ENCODE measurements around the gene CARD19.
A peak's percentile ranks its signal among the peaks of the same experiment; 100 is the strongest.
"Not testable (repeated sequence)": the region's sequence is repeated elsewhere in the genome, so short reads cannot be mapped to it uniquely, and the experiment has no call there.

CARD19 gene

GRCh38 chr9:93139365-93140182, 43.6 kb downstream of the CARD19 start:
- DNase-seq (ENCODE audit: low spot score): peak; percentile 44
- H3K27ac ChIP-seq: peak overlapping the region; percentile 85
- ChIA-PET CTCF (interaction anchor here (1.4 to 3.2 kb wide), 2 partner anchors 30 to 136 kb away, joined by 4 to 21 read pairs; no protein-coding TSS in a partner anchor), POLR2A (ENCODE audit: low non-redundant PET) (interaction anchor here (0.9 kb wide), 1 partner anchor 48 kb away, joined by 3 read pairs; no protein-coding TSS in a partner anchor)
- TF ChIP-seq, protein P1, sequence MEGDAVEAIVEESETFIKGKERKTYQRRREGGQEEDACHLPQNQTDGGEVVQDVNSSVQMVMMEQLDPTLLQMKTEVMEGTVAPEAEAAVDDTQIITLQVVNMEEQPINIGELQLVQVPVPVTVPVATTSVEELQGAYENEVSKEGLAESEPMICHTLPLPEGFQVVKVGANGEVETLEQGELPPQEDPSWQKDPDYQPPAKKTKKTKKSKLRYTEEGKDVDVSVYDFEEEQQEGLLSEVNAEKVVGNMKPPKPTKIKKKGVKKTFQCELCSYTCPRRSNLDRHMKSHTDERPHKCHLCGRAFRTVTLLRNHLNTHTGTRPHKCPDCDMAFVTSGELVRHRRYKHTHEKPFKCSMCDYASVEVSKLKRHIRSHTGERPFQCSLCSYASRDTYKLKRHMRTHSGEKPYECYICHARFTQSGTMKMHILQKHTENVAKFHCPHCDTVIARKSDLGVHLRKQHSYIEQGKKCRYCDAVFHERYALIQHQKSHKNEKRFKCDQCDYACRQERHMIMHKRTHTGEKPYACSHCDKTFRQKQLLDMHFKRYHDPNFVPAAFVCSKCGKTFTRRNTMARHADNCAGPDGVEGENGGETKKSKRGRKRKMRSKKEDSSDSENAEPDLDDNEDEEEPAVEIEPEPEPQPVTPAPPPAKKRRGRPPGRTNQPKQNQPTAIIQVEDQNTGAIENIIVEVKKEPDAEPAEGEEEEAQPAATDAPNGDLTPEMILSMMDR (conservative IDR thresholded peaks at IDR 0.05; ENCODE audit: low read depth): no peak

DNA sequence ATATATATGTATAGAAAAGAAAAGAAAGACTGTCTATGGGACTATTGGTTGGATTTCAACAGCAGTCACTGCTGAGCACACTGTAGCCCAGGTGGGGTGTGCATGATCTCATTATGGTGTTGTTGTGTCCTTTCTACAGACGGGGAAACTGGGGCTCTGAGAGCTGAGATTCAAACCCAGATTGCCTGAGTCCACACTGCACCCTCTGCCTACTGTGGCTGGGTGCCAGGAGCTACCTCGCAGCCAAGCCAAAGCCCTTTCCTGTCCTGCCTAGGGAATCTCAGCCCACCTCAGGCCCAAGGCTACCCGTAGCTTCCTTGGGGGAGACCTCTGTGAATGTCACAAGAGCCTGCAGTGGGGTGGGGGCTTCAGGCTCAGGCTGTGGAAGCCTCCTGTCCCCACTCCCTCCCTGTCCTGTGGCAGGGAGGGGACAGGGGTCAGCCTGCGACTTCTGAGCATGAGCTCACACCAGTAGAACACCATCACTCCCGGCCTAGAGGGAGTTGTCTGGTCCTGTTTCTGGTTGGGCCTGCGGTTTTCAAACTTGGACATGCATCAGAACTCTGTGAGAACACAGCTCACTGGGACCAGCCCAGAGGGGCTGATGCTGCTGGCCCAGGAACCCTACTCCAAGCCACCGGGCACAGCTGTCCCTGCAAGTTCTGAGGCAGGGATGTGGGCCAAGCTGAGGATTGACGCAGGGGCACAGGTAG, 45.9 kb downstream of the CARD19 start:
- peak overlapping the region; percentile 85 for H3K27ac ChIP-seq
- CTCF ChIA-PET: interaction anchor here (1.3 to 3.2 kb wide), 2 partner anchors 12 to 33 kb away, joined by 7 to 21 read pairs; no protein-coding TSS in a partner anchor
- POLR2A ChIA-PET (ENCODE audit: low non-redundant PET): no interaction called here
- TF ChIP-seq, protein P1 (conservative IDR thresholded peaks at IDR 0.05; ENCODE audit: low read depth): no peak
- DNase-seq (ENCODE audit: low spot score): no peak

- H3K27ac ChIP-seq: peak overlapping the region; percentile 85
- CTCF ChIA-PET: interaction anchor here (0.5 to 0.7 kb wide), 5 partner anchors 10 to 486 kb away, joined by 3 to 4 read pairs (median 3); no protein-coding TSS in a partner anchor
- POLR2A ChIA-PET (ENCODE audit: low non-redundant PET): no interaction called here
- no peak for DNase-seq (ENCODE audit: low spot score)
- TF ChIP-seq, protein P1 (conservative IDR thresholded peaks at IDR 0.05; ENCODE audit: low read depth): no peak
These were observed 48.0 kb downstream of the CARD19 start for GRCh38 chr9:93143830-93144530.

DNA sequence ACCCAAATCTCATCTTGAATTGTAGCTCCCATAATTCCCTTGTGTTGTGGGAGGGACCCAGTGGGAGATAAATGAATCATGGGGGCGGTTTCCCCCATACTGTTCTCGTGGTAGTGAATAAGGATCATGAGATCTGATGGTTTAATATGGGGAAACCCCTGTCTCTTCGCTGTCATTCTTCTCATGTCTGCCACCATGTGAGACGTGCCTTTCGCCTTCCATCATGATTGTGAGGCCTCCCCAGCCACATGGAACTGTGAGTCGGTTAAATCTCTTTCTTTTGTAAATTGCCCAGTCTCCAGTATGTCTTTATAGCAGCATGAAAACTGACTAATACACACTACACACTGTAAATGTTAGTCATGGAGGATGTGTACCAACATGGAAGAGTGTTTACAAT, 50.7 kb downstream of the CARD19 start:
- not testable (repeated sequence) for DNase-seq (ENCODE audit: low spot score); H3K27ac ChIP-seq
- CTCF ChIA-PET: interaction anchor here (0.6 kb wide), 1 partner anchor 37 kb away, joined by 3 read pairs; no protein-coding TSS in a partner anchor
- POLR2A ChIA-PET (ENCODE audit: low non-redundant PET): interaction anchor here (0.6 kb wide), 1 partner anchor 141 kb away, joined by 3 read pairs; no protein-coding TSS in a partner anchor

GRCh38 chr9:93147632-93148031, 51.6 kb downstream of the CARD19 start:
- H3K27ac ChIP-seq: no peak overlapping the region
- DNase-seq (ENCODE audit: low spot score): no peak
- POLR2A ChIA-PET (ENCODE audit: low non-redundant PET): no interaction called here
- TF ChIP-seq, protein P1 (conservative IDR thresholded peaks at IDR 0.05; ENCODE audit: low read depth): no peak
- CTCF ChIA-PET: no interaction called here

DNA sequence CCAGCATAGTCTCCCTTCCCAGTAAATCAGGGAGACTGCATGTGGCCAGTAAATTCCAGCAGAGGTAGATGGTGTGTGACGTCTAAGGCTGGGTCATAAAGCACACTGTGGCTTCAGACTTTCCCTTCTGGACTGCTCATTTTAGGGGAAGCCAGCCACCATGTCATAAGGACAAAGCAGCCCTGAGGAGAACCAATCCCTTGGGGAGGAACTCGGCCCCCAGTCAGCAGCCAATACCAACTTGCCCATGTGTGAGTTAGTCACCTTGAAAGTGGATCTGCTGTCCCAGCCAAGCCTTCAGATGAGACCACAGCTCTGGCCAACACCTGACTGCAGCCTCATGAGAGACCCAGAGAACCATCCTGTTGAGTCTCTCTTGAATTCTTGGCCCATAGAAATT, 52.7 kb downstream of the CARD19 start:
- ChIA-PET CTCF (no interaction called here), POLR2A (ENCODE audit: low non-redundant PET) (no interaction called here)
- DNase-seq (ENCODE audit: low spot score): no peak
- H3K27ac ChIP-seq: no peak overlapping the region
- TF ChIP-seq, protein P1 (conservative IDR thresholded peaks at IDR 0.05; ENCODE audit: low read depth): no peak
